RPMI7951 (cell line): ENCODE data around the gene EDEM3. TPM values are rescaled to one million over a fixed set of nuclear protein-coding genes. Genes with fewer than 3 reads are reported as not detected.
"Not testable (repeated sequence)": the region's sequence is repeated elsewhere in the genome, so short reads cannot be mapped to it uniquely, and the experiment has no call there.

ENCODE experiments used
- DNase-seq: peaks from one replicate; pipeline ENCODE4 v3.0.0-alpha.2; 2012; ENCODE audit warnings: low read depth
- total RNA-seq: library from RNA; depleted of rRNA; stranded (reverse); fragments of >200 nt; shearing (Covaris generic); gene quantifications from 2 replicates; pipeline ENCODE4 v1.2.3, GENCODE V29; 2014

Gene EDEM3
- total RNA-seq, 1 experiment from 2014 or later = 45.7 TPM

DNA sequence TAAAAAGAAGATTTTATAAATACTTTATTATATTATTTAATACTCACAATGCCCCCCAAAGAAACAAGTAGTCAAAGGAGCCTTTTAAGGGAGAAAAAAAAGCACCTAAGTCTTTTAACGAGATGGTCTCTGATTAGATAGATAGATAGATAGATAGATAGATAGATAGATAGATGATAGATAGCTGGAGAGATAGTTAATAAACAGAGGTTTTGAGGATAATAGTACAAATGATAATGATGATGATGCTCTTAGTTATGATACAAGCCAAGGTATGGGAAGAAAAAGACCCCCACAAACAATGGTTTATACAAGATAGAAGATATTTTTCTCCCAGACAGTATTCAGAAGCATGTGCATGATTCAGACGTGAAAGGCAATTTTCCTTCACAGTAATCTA lies 14.6 kb upstream of the EDEM3 start:
- DNase-seq = no peak

DNA sequence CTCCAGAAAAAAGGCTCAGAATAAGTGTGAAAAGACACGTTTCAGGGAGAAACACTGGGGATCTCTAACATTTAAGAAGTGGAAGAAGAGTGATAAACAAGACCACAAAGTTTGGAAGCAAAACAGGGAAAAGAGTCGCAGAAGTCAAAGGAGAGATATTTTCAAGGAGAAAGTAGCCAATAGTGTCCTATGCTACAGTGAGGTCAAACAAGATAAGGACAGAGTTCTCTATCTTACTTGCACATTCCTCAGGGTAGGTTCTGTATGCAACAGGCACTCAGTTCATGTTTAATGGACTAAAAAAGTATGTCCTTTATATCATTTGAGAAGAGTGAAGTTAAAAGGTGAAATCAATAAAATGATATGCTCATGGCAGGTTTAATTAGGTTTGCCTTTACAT lies 13.8 kb upstream of the EDEM3 start:
- no peak for DNase-seq

- DNase-seq = no peak
Measured at GRCh38 chr1:184767591-184767990, 12.9 kb upstream of the EDEM3 start.

GRCh38 chr1:184764483-184764882 lies 9.8 kb upstream of the EDEM3 start:
- DNase-seq = no peak

- not testable (repeated sequence) for DNase-seq
Measured at GRCh38 chr1:184763520-184763919, 8.9 kb upstream of the EDEM3 start.

DNA sequence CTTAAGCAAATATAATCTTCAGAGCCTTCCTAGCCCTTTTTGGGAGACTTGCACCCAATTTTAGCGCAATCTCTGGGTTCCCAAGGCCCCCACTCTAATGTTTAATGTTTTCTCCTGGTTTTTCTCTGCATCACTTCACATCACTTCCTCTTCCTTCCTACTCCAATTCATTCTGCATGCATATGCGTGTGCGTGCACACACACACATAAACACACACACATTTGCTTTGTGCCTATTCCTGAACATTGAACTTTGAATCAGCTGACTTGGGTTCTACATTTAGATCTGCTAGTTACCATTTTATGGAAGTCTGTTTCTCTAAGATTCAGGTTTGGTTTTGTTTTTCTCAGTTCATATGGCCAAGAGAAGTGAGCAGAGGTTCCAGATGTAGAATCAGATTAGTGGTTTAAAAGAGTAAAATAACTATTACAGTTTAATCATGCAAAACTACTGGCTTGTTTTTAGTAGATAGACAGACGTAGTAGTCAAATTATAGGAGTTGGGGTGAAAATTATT lies 7.4 kb upstream of the EDEM3 start:
- DNase-seq = no peak

DNA sequence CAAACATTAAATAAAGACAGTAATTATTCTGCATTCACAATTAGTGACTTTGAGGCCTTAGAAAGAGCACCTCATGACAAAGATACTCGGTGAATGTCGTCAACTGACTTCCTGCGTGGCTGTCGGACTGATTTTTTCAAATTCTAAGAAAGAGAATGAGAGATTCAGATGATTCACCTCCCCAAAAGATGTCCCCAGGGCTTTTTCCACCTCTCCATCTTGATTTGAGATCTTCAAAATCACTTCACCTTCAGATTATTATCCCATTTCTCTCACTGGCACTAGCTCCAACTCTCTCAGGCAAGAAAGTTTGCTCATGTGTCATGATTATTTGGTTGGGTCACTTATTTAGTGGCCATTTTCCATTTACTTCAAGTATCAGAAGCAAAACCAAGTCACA lies 5.0 kb upstream of the EDEM3 start:
- DNase-seq = peak; percentile 28

GRCh38 chr1:184759112-184759511 lies 4.5 kb upstream of the EDEM3 start:
- DNase-seq = no peak

DNA sequence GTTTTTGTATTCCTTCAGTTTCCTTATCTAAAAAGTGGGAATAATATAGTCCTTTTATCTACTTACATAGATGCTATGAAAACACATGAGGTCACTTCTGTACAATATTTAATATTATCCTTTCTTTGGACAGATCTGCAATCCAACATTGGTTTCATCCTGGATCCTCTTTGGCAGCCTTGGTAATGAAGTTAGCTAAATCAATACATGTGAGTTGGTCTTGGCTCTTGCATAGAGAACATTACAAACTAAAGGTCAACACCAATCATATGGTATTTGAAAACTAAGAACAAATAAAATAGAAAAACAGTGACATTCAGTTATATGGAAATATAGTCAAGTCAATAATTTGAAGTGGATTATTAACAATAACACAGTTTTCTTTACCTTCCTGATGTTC lies 3.2 kb upstream of the EDEM3 start:
- DNase-seq = no peak

DNA sequence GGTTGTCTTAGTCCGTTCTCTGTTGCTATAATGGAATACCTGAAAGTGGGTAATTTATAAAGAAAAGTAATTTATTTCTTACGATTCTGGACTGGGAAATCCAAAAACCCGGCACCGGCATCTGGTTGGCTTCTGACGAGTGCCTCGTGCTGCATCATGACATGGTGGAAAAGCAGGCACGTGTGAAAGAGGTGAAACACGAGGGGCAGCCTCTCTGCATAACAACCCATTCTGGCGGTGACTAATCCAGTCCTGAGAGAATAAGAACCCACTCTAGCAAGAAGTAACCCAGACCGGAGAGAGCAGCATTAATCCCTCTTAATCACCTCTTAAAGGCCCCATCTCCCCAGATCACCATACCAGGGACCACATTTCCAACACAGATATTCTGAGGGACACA lies 2.7 kb upstream of the EDEM3 start:
- DNase-seq = no peak

DNA sequence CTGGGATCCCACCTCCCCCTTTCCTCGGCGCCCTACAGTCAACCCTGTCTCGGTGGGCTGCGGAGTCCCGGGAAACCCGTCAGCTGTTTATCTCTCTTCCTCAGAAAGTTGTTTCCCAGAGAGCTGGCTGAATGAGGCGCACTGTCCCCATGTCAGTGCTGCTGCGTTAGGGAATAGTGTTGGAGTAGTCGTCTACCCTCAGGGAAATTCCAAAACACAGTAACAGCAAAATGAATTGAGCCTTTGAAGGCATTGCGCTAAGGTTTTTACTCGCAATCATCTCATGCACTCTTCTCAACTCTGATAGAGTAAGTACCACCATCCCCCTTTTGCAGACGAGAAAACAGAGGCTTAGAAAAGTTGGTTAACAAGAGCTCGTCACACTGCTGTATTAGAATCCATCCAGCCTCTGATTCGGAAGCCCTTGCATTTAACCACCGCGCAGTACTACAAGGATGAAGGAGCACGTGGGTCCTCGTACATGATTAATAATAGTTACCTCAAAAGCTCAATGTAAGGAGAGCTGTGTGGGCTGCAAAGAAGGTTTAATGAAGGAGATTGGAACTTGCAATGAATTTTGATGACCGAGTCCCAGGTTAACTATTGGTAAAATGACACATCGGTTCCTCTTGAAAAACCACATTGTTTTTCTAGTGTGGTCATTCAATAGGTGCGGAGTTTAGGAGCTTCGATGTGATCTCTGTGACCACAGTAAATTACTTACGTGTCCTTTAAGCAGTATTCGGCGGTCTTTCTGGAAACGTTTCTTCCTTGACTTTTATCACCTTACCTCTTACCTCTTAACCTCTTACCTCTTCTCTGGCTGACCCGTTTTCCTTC lies 788 bp upstream of the EDEM3 start:
- no peak for DNase-seq

DNA sequence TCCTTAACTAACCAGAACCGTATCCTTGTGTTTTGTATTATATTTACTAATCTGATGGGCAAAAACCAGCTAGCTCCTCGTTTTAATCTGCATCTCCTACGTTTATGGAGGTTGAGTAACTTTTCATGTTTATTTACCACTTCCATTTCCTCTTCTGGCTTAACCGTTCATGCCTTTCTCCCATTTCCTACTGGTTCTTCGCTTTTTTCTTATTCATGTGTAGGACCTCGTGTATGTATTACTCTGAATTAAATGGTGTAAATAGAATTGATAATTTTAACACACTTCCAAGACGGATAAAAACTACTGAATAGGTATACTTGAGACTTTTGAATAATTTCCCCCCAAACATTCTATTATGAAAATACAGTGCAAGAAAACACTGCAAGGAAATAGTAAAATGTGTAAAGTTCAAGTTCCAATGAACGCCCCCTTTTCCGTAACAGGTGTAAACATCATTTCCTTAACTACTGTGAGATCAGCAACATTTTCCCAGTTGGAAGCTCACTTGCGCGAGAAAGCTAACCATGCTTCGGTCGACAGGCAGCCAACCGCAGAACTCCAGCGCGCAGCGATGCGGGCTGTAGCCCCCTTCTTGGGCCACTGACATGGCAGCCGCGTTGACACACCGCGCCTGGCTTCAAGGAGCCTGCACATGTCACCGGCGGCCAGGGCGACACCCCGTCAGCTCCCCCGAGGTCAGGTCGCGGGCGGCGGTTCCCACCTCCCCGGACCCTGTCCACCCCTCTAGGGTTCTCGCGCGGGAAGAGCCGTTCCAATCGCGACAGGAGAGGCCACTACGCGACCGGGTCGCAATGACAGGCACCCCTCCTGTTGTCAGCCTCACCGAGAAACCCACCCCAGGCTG lies 816 bp downstream of the EDEM3 start:
- DNase-seq = peak; percentile 20

DNA sequence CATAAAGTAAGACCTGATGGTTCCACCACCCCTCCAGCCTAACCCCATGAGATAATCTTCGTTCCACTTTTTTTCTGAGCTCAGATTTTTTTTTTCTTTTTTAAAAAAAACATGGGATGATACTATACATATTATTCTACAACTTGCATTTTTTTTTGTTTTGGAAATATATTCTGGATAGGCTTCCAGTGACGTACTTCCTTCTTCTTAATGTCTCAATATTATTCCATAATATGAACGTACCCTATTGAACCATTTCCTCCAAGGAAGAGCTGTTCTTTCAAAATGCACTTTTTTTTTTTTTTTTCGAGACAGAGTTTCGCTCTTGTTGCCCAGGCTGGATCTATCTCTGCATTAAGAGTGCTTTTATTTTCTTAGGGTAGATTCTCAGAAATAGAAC lies 1.5 kb downstream of the EDEM3 start:
- DNase-seq = no peak

- no peak for DNase-seq
Measured at GRCh38 chr1:184752656-184753055, 2.0 kb downstream of the EDEM3 start.

DNA sequence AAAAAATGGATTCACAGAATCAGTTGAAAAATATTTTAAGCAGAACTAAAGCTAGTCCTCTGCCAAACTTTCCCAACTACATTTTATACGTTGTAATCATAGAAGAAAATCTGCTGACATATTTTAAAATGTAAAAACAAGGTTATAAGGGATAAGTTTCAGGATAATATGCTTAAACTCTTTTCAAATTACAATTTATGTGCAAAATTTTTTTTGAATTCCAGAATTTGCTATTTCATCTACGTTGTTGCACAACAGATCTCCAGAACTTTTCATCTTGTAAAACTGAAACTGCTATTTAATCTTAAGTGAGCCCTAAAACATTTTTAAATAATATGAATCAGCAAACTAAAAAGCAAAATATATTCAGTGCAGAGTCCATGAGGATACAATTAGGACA lies 5.9 kb downstream of the EDEM3 start:
- no peak for DNase-seq

DNA sequence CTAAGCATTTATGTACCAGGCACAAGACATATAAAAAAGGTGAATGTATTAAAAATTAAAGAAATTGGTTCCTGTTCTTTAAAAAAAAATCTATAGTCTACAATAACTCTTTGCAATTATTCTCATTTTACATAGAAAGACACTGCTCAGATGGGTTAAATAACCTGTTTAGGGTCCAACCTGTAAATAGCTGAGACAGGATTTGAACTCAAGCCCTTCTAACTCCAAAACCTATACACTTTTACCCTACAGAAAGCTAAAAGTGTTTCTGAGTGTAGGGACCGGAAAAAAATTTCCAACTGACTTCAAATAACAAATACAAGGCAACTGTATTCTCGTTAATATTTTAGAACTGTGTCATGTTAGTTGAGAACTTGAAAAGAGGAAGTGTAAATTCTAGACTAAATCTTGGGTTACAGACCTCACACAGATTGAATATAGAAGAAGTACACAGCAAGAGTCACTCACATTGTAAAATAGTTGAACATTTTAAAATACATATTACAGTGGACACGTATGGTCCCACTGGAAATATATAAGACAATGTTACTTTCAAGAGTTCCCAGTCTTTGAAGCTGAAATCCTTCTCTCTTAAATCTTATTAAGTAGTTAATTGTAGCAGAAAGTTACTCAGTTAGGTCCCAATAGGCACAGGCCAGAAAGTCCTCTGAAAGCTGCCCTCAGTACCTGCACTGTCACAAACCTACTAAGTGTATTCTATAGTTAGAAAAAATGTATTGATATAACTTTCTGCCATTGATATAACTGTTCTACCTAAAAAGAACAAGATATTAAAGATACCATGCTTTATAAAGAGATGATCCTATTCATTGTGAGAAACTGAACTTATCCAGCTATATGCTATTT lies 7.3 kb downstream of the EDEM3 start:
- no peak for DNase-seq

DNA sequence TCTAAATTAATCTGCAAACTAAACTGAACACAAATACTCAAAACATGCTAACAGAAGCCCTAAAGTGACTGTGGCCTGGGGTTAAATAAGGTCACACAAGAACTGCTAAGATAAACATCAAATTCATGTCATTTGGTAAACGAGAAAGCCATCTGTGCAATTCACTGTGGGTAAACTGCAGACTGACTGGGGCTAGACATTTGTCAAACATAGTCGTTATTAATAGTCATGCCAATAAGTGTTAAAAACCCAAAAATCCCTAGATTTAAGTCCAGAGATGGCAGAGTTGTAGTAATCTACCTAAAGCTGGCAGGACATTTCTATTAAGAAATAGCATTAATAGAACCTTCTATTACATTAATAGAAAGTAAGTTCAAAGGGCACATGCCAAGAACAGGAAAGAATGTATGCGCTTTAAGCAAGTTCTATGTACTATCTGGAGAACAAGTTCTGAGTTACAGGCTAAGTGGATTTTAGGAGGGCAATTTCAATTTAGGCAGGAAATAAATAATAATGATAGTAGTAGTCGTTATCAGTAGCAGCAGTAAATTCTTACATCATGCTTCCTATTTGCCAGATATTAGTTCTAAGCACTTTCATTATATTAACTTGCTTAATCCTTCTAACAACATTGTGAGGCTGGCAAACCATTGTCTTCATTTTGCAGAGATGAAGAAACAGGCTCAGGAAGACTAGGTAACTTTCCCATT lies 8.6 kb downstream of the EDEM3 start:
- DNase-seq = no peak

DNA sequence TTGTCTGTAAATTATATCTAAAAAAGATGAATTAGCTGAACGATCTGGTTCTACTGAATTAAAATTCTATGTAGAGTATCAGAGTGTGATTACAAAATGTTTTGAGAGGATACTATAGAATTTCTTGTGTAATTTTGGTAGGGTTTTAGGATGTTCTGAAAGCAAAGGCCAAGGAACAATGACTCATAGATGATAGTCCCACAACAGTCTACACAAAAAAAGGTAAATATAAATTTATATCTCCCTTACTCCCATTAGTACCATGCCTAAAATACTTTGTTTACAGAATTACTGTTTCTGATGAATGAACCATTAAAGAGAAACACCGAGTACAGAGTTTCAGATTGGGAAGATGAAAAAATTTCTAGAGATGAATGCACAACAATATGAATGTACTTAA lies 9.5 kb downstream of the EDEM3 start:
- no peak for DNase-seq

GRCh38 chr1:184743062-184743756 lies 11.4 kb downstream of the EDEM3 start:
- no peak for DNase-seq

DNA sequence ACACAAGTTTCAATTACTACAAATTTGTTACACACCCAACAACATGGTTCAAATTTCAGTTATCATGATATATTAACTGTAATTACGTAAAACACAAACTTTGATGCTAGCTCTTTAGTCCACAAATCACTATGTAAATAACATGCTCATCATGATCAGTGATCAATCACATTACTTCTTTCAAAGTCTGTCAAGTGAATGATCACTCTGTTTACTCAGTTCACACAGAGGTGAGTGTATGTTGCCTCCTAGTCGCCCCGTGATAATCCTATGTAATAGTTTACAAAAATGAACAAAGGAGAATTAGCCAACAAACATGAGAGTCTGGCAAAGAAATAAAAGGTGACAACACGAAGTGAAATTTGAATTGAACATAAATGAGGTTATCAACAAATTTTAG lies 14.3 kb downstream of the EDEM3 start:
- no peak for DNase-seq

- DNase-seq = no peak
Measured at GRCh38 chr1:184739796-184740195, 14.9 kb downstream of the EDEM3 start.
